H1 (cell line): ENCODE data around the gene DCAF4L1. TPM values are rescaled to one million over a fixed set of nuclear protein-coding genes. Genes with fewer than 3 reads are reported as not detected.

Experiments
- CBX5 ChIP-seq: fragments of 300-800, 300-1000 bp; sonication (generic); IDR thresholded peaks from 2 replicates; pipeline ENCODE4 v1.7.1; 2016; ENCODE audit warnings: antibody characterized with exemption, low read length, low read depth
- CHD2 ChIP-seq: IDR thresholded peaks from 2 replicates; pipeline ENCODE4 v1.6.1; 2012; ENCODE audit warnings: low read length, improper control_type of control experiment
- CHD7 ChIP-seq: fragments of 300-600 bp; sonication (generic); IDR thresholded peaks from 2 replicates; pipeline ENCODE4 v1.7.1; 2012; ENCODE audit warnings: low read length, moderate library complexity, mild to moderate bottlenecking, inconsistent platforms; ENCODE audit not compliant: insufficient replicate concordance
- CTBP2 ChIP-seq: IDR thresholded peaks from 2 replicates; pipeline ENCODE4 v1.7.0; 2011; ENCODE audit warnings: borderline replicate concordance, mild to moderate bottlenecking, moderate library complexity, mixed read lengths, low read length; ENCODE audit not compliant: insufficient read depth, insufficient read length
- EZH2 ChIP-seq: fragments of 200-600 bp; sonication (generic); IDR thresholded peaks from 2 replicates; pipeline ENCODE4 v1.7.1; 2012; ENCODE audit warnings: low read depth, mild to moderate bottlenecking, moderate library complexity, low read length, inconsistent platforms; ENCODE audit not compliant: severe bottlenecking
- KDM1A ChIP-seq: fragments of 200-600, 300-600 bp; sonication (generic); IDR thresholded peaks from 2 replicates; pipeline ENCODE4 v1.7.1; 2016; ENCODE audit warnings: mild to moderate bottlenecking, low read length, borderline replicate concordance
- KDM4A ChIP-seq: IDR thresholded peaks from one replicate; pipeline ENCODE4 v1.7.1; 2012; ENCODE audit warnings: low read depth, mild to moderate bottlenecking, moderate library complexity, low read length, inconsistent platforms; ENCODE audit not compliant: severe bottlenecking
- SIRT6 ChIP-seq: IDR thresholded peaks from one replicate; pipeline ENCODE4 v1.7.1; 2012; ENCODE audit warnings: low read length, inconsistent platforms
- SUZ12 ChIP-seq: fragments of 200-600 bp; sonication (generic); IDR thresholded peaks from 2 replicates; pipeline ENCODE4 v1.6.1; 2012; ENCODE audit warnings: mild to moderate bottlenecking, inconsistent platforms, low read length, moderate library complexity, mixed read lengths
- polyA plus RNA-seq, 7 experiments: library from polyadenylated mRNA; depleted of rRNA in 3 of 7; stranded (reverse) in 5 of 7; unstranded in 2 of 7; fragments of >200 nt in 5 of 7; fragments of 200-250 nt in 2 of 7; gene quantifications; 1 replicate in 5 of 7; 2 replicates in 1 of 7; 4 replicates in 1 of 7; pipeline versions ENCODE4 v1.2.1 to v1.2.3, GENCODE V29; 2011 to 2013; ENCODE audit warnings: missing spikeins in 2 of 7, mixed read lengths in 2 of 7
- total RNA-seq: library from RNA; stranded (reverse); fragmentation: NEBNext Ultra II Directional; extraction: Animal tissue kit (Norgen Biotek cat#: 25700); gene quantifications from 2 replicates; pipeline ENCODE4 v1.2.1, GENCODE V29; 2021
- TF ChIP-seq, protein P1 (sequence below): IDR thresholded peaks from 2 replicates; pipeline ENCODE4 v1.6.1; 2011; ENCODE audit warnings: low read length, improper control_type of control experiment

DCAF4L1 gene
- total and polyA plus RNA-seq, 2 of the 8 experiments (the other 6 are each of a cell fraction or from before 2014, with no cell fraction given): 0.06 to 0.15 TPM

DNA sequence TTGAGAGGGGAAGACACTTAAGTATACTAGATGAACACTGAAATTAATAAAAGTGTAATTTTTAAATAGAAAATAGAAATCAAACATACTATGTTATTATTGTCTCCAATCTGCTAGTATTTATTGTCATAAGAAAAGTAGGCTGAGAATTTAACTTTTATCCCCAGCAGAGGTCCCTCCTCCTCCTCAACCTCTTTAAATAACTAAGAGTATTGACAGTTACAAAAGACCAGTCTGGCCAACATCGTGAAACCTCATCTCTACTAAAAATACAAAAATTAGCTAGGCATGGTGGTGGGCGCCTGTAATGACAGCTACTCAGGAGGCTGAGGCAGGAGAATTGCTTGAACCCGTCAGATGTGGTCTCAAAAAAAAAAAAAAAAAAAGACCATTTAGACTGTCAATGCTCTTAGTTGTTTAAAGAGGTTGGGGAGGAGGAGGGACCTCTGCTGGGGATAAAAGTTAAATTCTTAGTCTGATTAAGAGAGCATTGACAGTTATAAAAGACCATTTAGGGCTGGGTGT, 13.0 kb downstream of the DCAF4L1 start (continued):
- TF ChIP-seq CHD7: no peak
- TF ChIP-seq EZH2: no peak
- no peak for TF ChIP-seq KDM1A
- TF ChIP-seq CBX5: no peak
- TF ChIP-seq, protein P1, sequence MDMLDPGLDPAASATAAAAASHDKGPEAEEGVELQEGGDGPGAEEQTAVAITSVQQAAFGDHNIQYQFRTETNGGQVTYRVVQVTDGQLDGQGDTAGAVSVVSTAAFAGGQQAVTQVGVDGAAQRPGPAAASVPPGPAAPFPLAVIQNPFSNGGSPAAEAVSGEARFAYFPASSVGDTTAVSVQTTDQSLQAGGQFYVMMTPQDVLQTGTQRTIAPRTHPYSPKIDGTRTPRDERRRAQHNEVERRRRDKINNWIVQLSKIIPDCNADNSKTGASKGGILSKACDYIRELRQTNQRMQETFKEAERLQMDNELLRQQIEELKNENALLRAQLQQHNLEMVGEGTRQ: no peak
- TF ChIP-seq SUZ12: no peak
- no peak for TF ChIP-seq SIRT6
- no peak for TF ChIP-seq KDM4A
- no peak for TF ChIP-seq CHD2
- TF ChIP-seq CTBP2: no peak
